OCI-LY7 (cell line): Measurements from ENCODE around the gene SMARCAL1. TPM values are rescaled to one million over a fixed set of nuclear protein-coding genes. Genes with fewer than 3 reads are reported as not detected.

ENCODE experiments used
- BruUV-seq: library from RNA; stranded (reverse); fragments of 400-500 nt; replicated peaks from 2 replicates; lab custom pipeline; 2021; lab: Mats Ljungman, UMichigan
- CTCF ChIA-PET: fragments of 300-600 bp; sonication (Branson Sonifier 250); formaldehyde crosslinking; loops from one replicate; lab custom pipeline; 2022; ENCODE audit warnings: antibody characterized with exemption; ENCODE audit not compliant: unreplicated experiment; lab: Charles Lee
- POLR2A ChIA-PET: fragments of 300-600 bp; sonication (Branson Sonifier 250); formaldehyde crosslinking; loops from one replicate; lab custom pipeline; 2022; ENCODE audit warnings: antibody characterized with exemption; lab: Charles Lee
- DNase-seq: peaks from one replicate; pipeline ENCODE4 v3.0.0-alpha.2; 2015; ENCODE audit warnings: low spot score
- H2AFZ ChIP-seq: fragments of 200-600 bp; sonication (generic), shearing (Covaris generic); 2 replicates; pipeline ENCODE4 v1.6.1; 2014; ENCODE audit warnings: mild to moderate bottlenecking, antibody characterized with exemption, low read length, moderate library complexity
- H3K27ac ChIP-seq: fragments of 200-600 bp; sonication (generic); 2 replicates; pipeline ENCODE4 v1.5.1; 2014; ENCODE audit warnings: mixed run types, low read depth, mild to moderate bottlenecking, moderate library complexity, low read length, inconsistent platforms; ENCODE audit not compliant: poor library complexity, severe bottlenecking
- H3K36me3 ChIP-seq: fragments of 200-600 bp; sonication (generic); 2 replicates; pipeline ENCODE4 v1.6.1; 2014; ENCODE audit warnings: mild to moderate bottlenecking, antibody characterized with exemption, low read length, moderate library complexity, mixed read lengths; ENCODE audit not compliant: insufficient read depth
- H3K4me1 ChIP-seq: fragments of 200-600 bp; sonication (generic); 2 replicates; pipeline ENCODE4 v1.5.1; 2014; ENCODE audit warnings: mild to moderate bottlenecking, low read length; ENCODE audit not compliant: insufficient read depth, poor library complexity, severe bottlenecking
- H3K4me2 ChIP-seq: fragments of 200-600 bp; sonication (generic); 2 replicates; pipeline ENCODE4 v1.6.1; 2014; ENCODE audit warnings: mild to moderate bottlenecking, low read length
- H3K4me3 ChIP-seq: fragments of 200-600 bp; sonication (generic); 2 replicates; pipeline ENCODE4 v1.5.1; 2014; ENCODE audit warnings: mild to moderate bottlenecking, low read depth, low read length; ENCODE audit not compliant: poor library complexity, severe bottlenecking
- H3K79me2 ChIP-seq: fragments of 200-600 bp; sonication (generic); 2 replicates; pipeline ENCODE4 v1.6.1; 2016; ENCODE audit warnings: low read depth, mild to moderate bottlenecking, low read length, moderate library complexity, mixed read lengths; ENCODE audit not compliant: insufficient read depth
- H3K9me2 ChIP-seq: fragments of 200-600 bp; sonication (generic); 2 replicates; pipeline ENCODE4 v1.6.1; 2016; ENCODE audit warnings: mild to moderate bottlenecking, low read length, mixed read lengths; ENCODE audit not compliant: insufficient read depth
- H3K9me3 ChIP-seq: fragments of 200-600 bp; sonication (generic); 2 replicates; pipeline ENCODE4 v1.6.1; 2014; ENCODE audit warnings: mild to moderate bottlenecking, mixed run types, low read length, mixed read lengths
- H4K20me1 ChIP-seq: fragments of 200-600 bp; sonication (generic); 2 replicates; pipeline ENCODE4 v1.6.1; 2014; ENCODE audit warnings: mild to moderate bottlenecking, antibody characterized with exemption, low read length, moderate library complexity, mixed read lengths; ENCODE audit not compliant: insufficient read depth
- CTCF ChIP-seq: fragments of 200-600 bp; sonication (generic); conservative IDR thresholded peaks from 2 replicates; pipeline ENCODE4 v1.5.1; 2014; ENCODE audit warnings: mild to moderate bottlenecking, antibody characterized with exemption, low read length, moderate library complexity, mixed read lengths
- EZH2phosphoT487 ChIP-seq: fragments of 200-600 bp; sonication (generic); IDR thresholded peaks from 2 replicates; pipeline ENCODE4 v1.6.1; 2018; ENCODE audit warnings: low read depth, borderline replicate concordance, mild to moderate bottlenecking, mixed run types, antibody characterized with exemption, low read length, moderate library complexity, mixed read lengths
- intact Hi-C: fragments of 100-400 bp; cut with micrococcal nuclease; formaldehyde crosslinking; loops from one replicate; pipeline ENCODE4 v1.10.0; 2022; ENCODE audit not compliant: unreplicated experiment
- total RNA-seq, 2 experiments: library from RNA; depleted of rRNA in 1 of 2; stranded (reverse); fragments of >200 nt in 1 of 2; shearing (Covaris generic) in 1 of 2; gene quantifications; 2 replicates each; pipeline ENCODE4 v1.2.3, GENCODE V29; 2014 to 2022

Gene SMARCAL1
- total RNA-seq, 2 experiments from 2014 or later, result 12.2 to 26.1 TPM

DNA sequence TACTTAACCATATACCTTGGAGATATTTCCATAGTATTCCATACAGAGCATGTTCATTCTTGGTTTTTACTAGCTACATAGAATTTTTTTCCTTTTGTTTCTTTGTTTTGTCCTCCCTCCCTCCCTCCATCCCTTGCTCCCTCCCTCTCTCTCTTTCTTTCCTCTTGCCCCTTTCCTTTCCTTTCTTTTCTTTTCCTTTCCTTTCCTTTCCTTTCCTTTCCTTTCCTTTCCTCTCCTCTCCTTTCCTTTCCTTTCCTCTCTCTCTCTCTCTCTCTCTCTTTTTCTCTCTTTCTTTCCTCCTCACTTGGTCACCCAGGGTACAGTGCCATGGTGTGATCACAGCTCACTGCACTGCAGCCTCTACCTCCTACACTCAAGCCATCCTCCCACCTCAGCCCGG, 114.7 kb downstream of the SMARCAL1 start:
- no peak for DNase-seq
- Histone ChIP-seq H3K36me3 (no peaks in the 10 kb centered on the region), H2AFZ (no peak overlapping the region), H4K20me1 (no peaks in the 10 kb centered on the region), H3K27ac (no peak overlapping the region), H3K9me3 (no peaks in the 10 kb centered on the region), H3K9me2 (no peaks in the 10 kb centered on the region), H3K4me2 (no peak overlapping the region), H3K79me2 (no peaks in the 10 kb centered on the region), H3K4me3 (no peak overlapping the region), H3K4me1 (no peaks in the 10 kb centered on the region)
- ChIA-PET POLR2A (interaction anchor here (0.7 to 1.2 kb wide), 2 partner anchors 131 to 199 kb away, joined by 3 to 4 read pairs; no protein-coding TSS in a partner anchor), CTCF (interaction anchor here (0.9 kb wide), 1 partner anchor 9 kb away, joined by 3 read pairs; no protein-coding TSS in a partner anchor)
- TF ChIP-seq EZH2phosphoT487 (no peak), CTCF (no peak)
- BruUV-seq, result no TSS peak
- intact Hi-C loops, result no loop called here

DNA sequence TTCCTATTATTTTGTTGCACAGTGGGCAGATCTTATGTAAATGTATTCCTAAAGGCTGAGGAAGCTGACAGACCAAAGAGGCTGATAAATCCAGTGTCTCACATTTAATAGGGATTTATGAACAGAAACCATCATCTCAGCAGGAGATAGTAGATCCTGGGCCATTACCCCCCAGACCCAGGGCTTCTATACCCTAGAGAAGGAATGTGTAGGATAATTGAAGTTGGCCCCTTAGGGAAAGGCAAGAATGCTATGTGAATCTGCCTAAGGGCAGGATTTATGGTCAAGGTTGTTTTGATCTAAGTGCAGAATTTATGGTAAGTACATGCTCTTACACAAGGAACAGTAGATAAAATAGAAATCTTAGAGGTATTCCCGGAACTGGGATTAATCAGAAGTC, 115.3 kb downstream of the SMARCAL1 start:
- POLR2A ChIA-PET, result interaction anchor here (0.7 kb wide), 1 partner anchor 200 kb away, joined by 4 read pairs; no protein-coding TSS in a partner anchor
- BruUV-seq, result no TSS peak
- intact Hi-C loops, result no loop called here

More for the DNA sequence above, 115.3 kb downstream of the SMARCAL1 start:
- no peaks in the 10 kb centered on the region for H3K9me3 ChIP-seq
- CTCF ChIA-PET, result interaction anchor here (0.9 kb wide), 1 partner anchor 9 kb away, joined by 3 read pairs; no protein-coding TSS in a partner anchor
- no peak overlapping the region for H3K27ac ChIP-seq
- no peaks in the 10 kb centered on the region for H3K9me2 ChIP-seq
- no peak overlapping the region for H3K4me2 ChIP-seq
- H2AFZ ChIP-seq, result no peak overlapping the region
- no peaks in the 10 kb centered on the region for H4K20me1 ChIP-seq
- no peaks in the 10 kb centered on the region for H3K79me2 ChIP-seq
- no peak for TF ChIP-seq EZH2phosphoT487
- TF ChIP-seq CTCF, result no peak
- no peak overlapping the region for H3K4me3 ChIP-seq
- no peak for DNase-seq
- no peaks in the 10 kb centered on the region for H3K4me1 ChIP-seq
- H3K36me3 ChIP-seq, result no peaks in the 10 kb centered on the region
